Hepatocyte (in vitro differentiated cells): Measurements from ENCODE around the gene PDCL3. TPM values are rescaled to one million over a fixed set of nuclear protein-coding genes. Genes with fewer than 3 reads are reported as not detected.

Source experiments
- DNase-seq: peaks from one replicate; pipeline ENCODE4 v3.0.0-alpha.2; 2016; ENCODE audit warnings: low spot score
- H2AFZ ChIP-seq: fragments of 200-600 bp; sonication (generic); 2 replicates; pipeline ENCODE4 v1.6.0; 2016; ENCODE audit warnings: antibody characterized with exemption, mild to moderate bottlenecking
- H3K27ac ChIP-seq: fragments of 200-600 bp; sonication (generic); 2 replicates; pipeline ENCODE4 v1.5.1; 2016; ENCODE audit warnings: mild to moderate bottlenecking
- H3K27me3 ChIP-seq: fragments of 200-600 bp; sonication (generic); 2 replicates; pipeline ENCODE4 v1.6.1; 2016
- H3K36me3 ChIP-seq: fragments of 200-600 bp; sonication (generic); replicated peaks from 2 replicates; pipeline ENCODE4 v1.5.1; 2016; ENCODE audit warnings: low read depth; ENCODE audit not compliant: insufficient read depth
- H3K4me1 ChIP-seq: fragments of 200-600 bp; sonication (generic); 2 replicates; pipeline ENCODE4 v1.5.1; 2016; ENCODE audit warnings: mild to moderate bottlenecking, moderate library complexity; ENCODE audit not compliant: insufficient read depth
- H3K4me2 ChIP-seq: fragments of 200-600 bp; sonication (generic); 2 replicates; pipeline ENCODE4 v1.6.0; 2016
- H3K4me3 ChIP-seq: fragments of 200-600 bp; sonication (generic); 2 replicates; pipeline ENCODE4 v1.5.1; 2016; ENCODE audit warnings: mild to moderate bottlenecking
- H3K79me2 ChIP-seq: fragments of 200-600 bp; sonication (generic); 2 replicates; pipeline ENCODE4 v1.6.0; 2017; ENCODE audit warnings: mild to moderate bottlenecking
- H3K9me2 ChIP-seq: fragments of 200-600 bp; sonication (generic); replicated peaks from 2 replicates; pipeline ENCODE4 v1.6.0; 2017; ENCODE audit warnings: mild to moderate bottlenecking; ENCODE audit not compliant: insufficient read depth
- H3K9me3 ChIP-seq: fragments of 200-600 bp; sonication (generic); 2 replicates; pipeline ENCODE4 v1.5.1; 2016; ENCODE audit warnings: low read depth, mild to moderate bottlenecking
- H4K20me1 ChIP-seq: fragments of 200-600 bp; sonication (generic); 2 replicates; pipeline ENCODE4 v1.6.0; 2016; ENCODE audit warnings: mild to moderate bottlenecking; ENCODE audit not compliant: insufficient read depth, poor library complexity, severe bottlenecking
- CTCF ChIP-seq: fragments of 200-600 bp; sonication (generic); IDR thresholded peaks from 2 replicates; pipeline ENCODE4 v1.5.1; 2016; ENCODE audit warnings: antibody characterized with exemption, mild to moderate bottlenecking; ENCODE audit not compliant: poor library complexity
- EZH2 ChIP-seq: fragments of 200-600 bp; sonication (generic); IDR thresholded peaks from 2 replicates; pipeline ENCODE4 v1.6.1; 2016; ENCODE audit warnings: antibody characterized with exemption, mild to moderate bottlenecking, borderline replicate concordance
- EZH2phosphoT487 ChIP-seq: fragments of 200-600 bp; sonication (generic); IDR thresholded peaks from one replicate; pipeline ENCODE4 v1.6.1; 2018; ENCODE audit warnings: antibody characterized with exemption, mild to moderate bottlenecking, low read depth, moderate library complexity; ENCODE audit not compliant: unreplicated experiment, severe bottlenecking
- WGBS: methylation state at CpG from one replicate; pipeline ENCODE4 v1.1.6; 2016; ENCODE audit warnings: low lambda C conversion rate; ENCODE audit errors: missing lambda C conversion rate; 5-methylcytosine and 5-hydroxymethylcytosine counted together
- polyA plus RNA-seq: library from polyadenylated mRNA; unstranded; fragments of >200 nt; fragmentation: Nextera tagmentation; extraction: Ambion mirVana; gene quantifications from 2 replicates; pipeline ENCODE4 v1.2.1, GENCODE V29; 2016
- total RNA-seq: library from RNA; depleted of rRNA; stranded (reverse); fragments of >200 nt; gene quantifications from 2 replicates; pipeline ENCODE4 v1.2.3, GENCODE V29; 2014

Gene PDCL3
- total and polyA plus RNA-seq, 2 experiments from 2014 or later, result 16.5 to 32.8 TPM

DNA sequence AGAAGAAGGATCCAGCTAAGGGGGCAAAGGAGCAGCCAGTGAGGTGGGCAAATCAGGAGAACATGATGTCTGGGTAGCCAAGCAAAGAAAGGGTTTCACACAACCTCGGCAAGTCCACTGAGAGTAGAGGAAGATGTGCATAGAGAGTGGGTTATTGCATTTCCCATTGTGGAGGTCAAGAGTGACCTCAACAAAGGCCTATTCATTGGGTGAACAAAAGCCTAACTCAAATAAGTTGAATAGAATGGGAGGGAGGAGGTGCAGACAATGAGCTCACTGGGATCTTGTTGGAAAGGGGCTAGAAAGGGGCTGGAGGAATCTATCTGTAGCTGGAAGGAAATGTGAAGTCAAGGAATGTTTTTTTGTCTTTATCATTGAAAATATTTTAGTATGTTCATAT is 14.0 kb upstream of the PDCL3 start:
- Histone ChIP-seq H3K27ac (no peak overlapping the region), H3K36me3 (no peaks in the 10 kb centered on the region), H3K4me2 (no peak overlapping the region), H2AFZ (no peak overlapping the region), H3K9me2 (no peaks in the 10 kb centered on the region), H3K27me3 (no peaks in the 10 kb centered on the region), H3K4me3 (no peak overlapping the region), H3K4me1 (no peaks in the 10 kb centered on the region), H4K20me1 (no peaks in the 10 kb centered on the region), H3K79me2 (no peaks in the 10 kb centered on the region), H3K9me3 (no peaks in the 10 kb centered on the region)
- 91% methylated on average over 1 of the region's 1 CpG for WGBS
- TF ChIP-seq EZH2phosphoT487 (no peak), EZH2 (no peak), CTCF (no peak)
- no peak for DNase-seq

DNA sequence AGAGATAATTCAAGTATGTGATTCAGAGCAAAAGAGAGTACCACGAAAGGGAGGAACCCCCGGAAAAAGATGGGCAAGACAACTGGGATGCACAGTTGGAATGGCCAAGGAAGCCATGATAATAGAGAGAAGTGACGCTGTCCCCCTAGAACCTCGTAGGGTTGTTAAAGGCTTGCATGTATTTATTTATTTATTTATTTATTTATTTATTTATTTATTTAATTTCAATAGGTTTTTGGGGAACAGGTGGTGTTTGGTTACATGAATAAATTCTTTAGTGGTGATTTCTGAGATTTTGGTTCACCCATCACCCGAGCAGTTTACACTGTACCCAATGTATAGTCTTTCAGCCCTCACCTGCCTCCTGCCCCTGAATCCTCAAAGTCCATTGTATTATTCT is 11.5 kb upstream of the PDCL3 start:
- H3K27me3 ChIP-seq, result no peaks in the 10 kb centered on the region
- WGBS, result 96% methylated on average over 5 of the region's 5 CpGs
- H2AFZ ChIP-seq, result no peak overlapping the region
- no peak for TF ChIP-seq CTCF
- H4K20me1 ChIP-seq, result no peaks in the 10 kb centered on the region
- H3K4me2 ChIP-seq, result no peak overlapping the region
- no peaks in the 10 kb centered on the region for H3K79me2 ChIP-seq
- H3K9me3 ChIP-seq, result no peaks in the 10 kb centered on the region
- no peaks in the 10 kb centered on the region for H3K36me3 ChIP-seq
- no peak overlapping the region for H3K27ac ChIP-seq
- no peaks in the 10 kb centered on the region for H3K9me2 ChIP-seq
- H3K4me1 ChIP-seq, result no peaks in the 10 kb centered on the region
- H3K4me3 ChIP-seq, result no peak overlapping the region
- no peak for DNase-seq

DNA sequence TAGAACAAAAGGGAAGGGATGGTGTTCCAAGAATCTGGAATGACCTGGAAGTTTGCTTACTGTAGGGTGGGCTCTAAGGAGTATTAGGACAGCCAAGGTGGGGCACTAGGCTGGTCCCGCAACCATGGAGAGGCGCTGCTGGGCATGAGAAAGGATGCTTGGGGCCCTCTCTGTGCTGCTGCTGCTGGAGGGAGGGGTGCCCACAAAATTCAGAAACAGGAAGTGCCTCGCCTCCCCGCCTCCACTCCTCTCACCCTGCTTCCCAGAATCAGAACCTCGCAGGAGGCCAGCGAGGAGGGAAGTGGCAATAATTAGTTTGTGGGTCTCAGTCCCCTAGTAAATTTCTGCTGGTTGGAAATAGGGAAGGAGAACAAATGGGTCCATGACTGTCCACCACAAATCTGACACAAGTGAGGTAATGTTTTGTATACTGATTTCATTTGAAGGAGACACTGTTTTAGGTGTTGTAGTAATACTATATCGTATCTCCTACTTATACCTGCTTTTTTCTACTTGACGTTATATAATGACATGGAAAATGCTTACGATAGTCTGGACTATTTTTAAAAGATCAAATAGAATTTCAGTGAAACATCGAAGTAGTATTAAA is 7.9 kb upstream of the PDCL3 start:
- H3K27ac ChIP-seq, result no peak overlapping the region
- H2AFZ ChIP-seq, result no peak overlapping the region
- TF ChIP-seq EZH2, result no peak
- TF ChIP-seq EZH2phosphoT487, result no peak
- no peak for TF ChIP-seq CTCF
- no peak overlapping the region for H3K4me2 ChIP-seq
- H3K36me3 ChIP-seq, result no peaks in the 10 kb centered on the region
- no peaks in the 10 kb centered on the region for H3K9me2 ChIP-seq
- no peaks in the 10 kb centered on the region for H3K27me3 ChIP-seq
- no peaks in the 10 kb centered on the region for H3K9me3 ChIP-seq
- DNase-seq, result no peak
- WGBS, result 92% methylated on average over 10 of the region's 10 CpGs
- H3K4me1 ChIP-seq, result no peaks in the 10 kb centered on the region
- H3K79me2 ChIP-seq, result no peaks in the 10 kb centered on the region
- H4K20me1 ChIP-seq, result no peaks in the 10 kb centered on the region
- no peak overlapping the region for H3K4me3 ChIP-seq

- no peak for DNase-seq
- Histone ChIP-seq H3K27me3 (no peaks in the 10 kb centered on the region), H3K9me3 (no peaks in the 10 kb centered on the region), H3K4me1 (peaks cover 1% of the 10 kb centered on the region), H3K27ac (no peak overlapping the region), H3K4me3 (no peak overlapping the region), H3K4me2 (no peak overlapping the region), H3K79me2 (no peaks in the 10 kb centered on the region), H2AFZ (no peak overlapping the region), H3K36me3 (no peaks in the 10 kb centered on the region), H3K9me2 (no peaks in the 10 kb centered on the region), H4K20me1 (no peaks in the 10 kb centered on the region)
- TF ChIP-seq EZH2, result no peak
- TF ChIP-seq EZH2phosphoT487, result no peak
- no peak for TF ChIP-seq CTCF
- WGBS, result 91% methylated on average over 4 of the region's 4 CpGs
Observed at GRCh38 chr2:100556746-100557145, 6.0 kb upstream of the PDCL3 start.
